Aorta (tissue), 5 donors: Measurements from ENCODE around the gene ARID1B. TPM values are rescaled to one million over a fixed set of nuclear protein-coding genes. Genes with fewer than 3 reads are reported as not detected.
"Not testable (repeated sequence)": the region's sequence is repeated elsewhere in the genome, so short reads cannot be mapped to it uniquely, and the experiment has no call there.

Experiments
- ATAC-seq: fragments of 200-7000 bp; cut with Tn5 transposase; one replicate; pipeline ENCODE4 v1.9.1; 2022; ENCODE audit warnings: moderate library complexity; ENCODE audit not compliant: low FRiP score
- DNase-seq, 2 donors: peaks; one replicate each; pipeline ENCODE4 v3.0.0-alpha.2; 2020
- H3K27ac ChIP-seq, 2 donors: one replicate each; pipeline ENCODE4 v1.5.1; 2013; ENCODE audit warnings: low read length in 2 of 2, mild to moderate bottlenecking in 2 of 2, moderate library complexity in 2 of 2, control low read depth in 1 of 2, inconsistent platforms in 1 of 2, low read depth in 1 of 2
- H3K27me3 ChIP-seq, 2 donors: one replicate each; pipeline ENCODE4 v1.6.1; 2013; ENCODE audit warnings: control low read depth in 1 of 2, low read length in 1 of 2, mild to moderate bottlenecking in 1 of 2, moderate library complexity in 1 of 2; ENCODE audit not compliant: insufficient read depth in 2 of 2, control insufficient read depth in 1 of 2
- H3K36me3 ChIP-seq, 2 donors: one replicate each; pipeline ENCODE4 v1.6.1; 2013; ENCODE audit warnings: control low read depth in 1 of 2, low read length in 1 of 2, mild to moderate bottlenecking in 1 of 2; ENCODE audit not compliant: insufficient read depth in 2 of 2, control insufficient read depth in 1 of 2
- H3K4me1 ChIP-seq, 2 donors: one replicate each; pipeline ENCODE4 v1.6.1; 2013; ENCODE audit warnings: low read length in 2 of 2, control low read depth in 1 of 2, mild to moderate bottlenecking in 1 of 2, moderate library complexity in 1 of 2; ENCODE audit not compliant: insufficient read depth in 2 of 2, control insufficient read depth in 1 of 2
- H3K4me3 ChIP-seq, 2 donors: one replicate each; pipeline ENCODE4 v1.5.1; 2013; ENCODE audit warnings: low read length in 2 of 2, control low read depth in 1 of 2, mild to moderate bottlenecking in 1 of 2
- H3K9me3 ChIP-seq: one replicate; pipeline ENCODE4 v1.6.1; 2013; ENCODE audit warnings: mild to moderate bottlenecking, low read length; ENCODE audit not compliant: control insufficient read depth
- WGBS, 2 donors: extraction: QIAGEN DNeasy Blood & Tissue Kit; methylation state at CpG; one replicate each; pipeline ENCODE4 v1.1.7; 2013; 5-methylcytosine and 5-hydroxymethylcytosine counted together
- intact Hi-C, 2 donors: fragments of 100-400 bp; cut with DNase I; formaldehyde crosslinking; loops; one replicate each; pipeline versions ENCODE4 v1.14.2 to v1.15.0; 2022
- polyA plus RNA-seq, 2 donors: library from polyadenylated mRNA; stranded (reverse); fragments of 200-250 nt; gene quantifications; one replicate each; pipeline ENCODE4 v1.2.3, GENCODE V29; 2013
- total RNA-seq, 2 donors: library from RNA; stranded (reverse); fragmentation: NEBNext Ultra II Directional; extraction: Animal tissue kit (Norgen Biotek cat#: 25700); gene quantifications; one replicate each; pipeline ENCODE4 v1.2.1, GENCODE V29; 2021
- donor health status: healthy with polysubstance abuse.
- donor health status: Bipolar disorder and iron deficiency.
- donor health status: DM: no; HTN: no; CAD: no.
- donor health status: DM: no; HTN: no; CAD: no.
- donor health status: DM: yes; HTN: yes; CAD: no.

ARID1B gene
- total and polyA plus RNA-seq, 4 donors, result 6.5 to 143 (median 54.5) TPM

DNA sequence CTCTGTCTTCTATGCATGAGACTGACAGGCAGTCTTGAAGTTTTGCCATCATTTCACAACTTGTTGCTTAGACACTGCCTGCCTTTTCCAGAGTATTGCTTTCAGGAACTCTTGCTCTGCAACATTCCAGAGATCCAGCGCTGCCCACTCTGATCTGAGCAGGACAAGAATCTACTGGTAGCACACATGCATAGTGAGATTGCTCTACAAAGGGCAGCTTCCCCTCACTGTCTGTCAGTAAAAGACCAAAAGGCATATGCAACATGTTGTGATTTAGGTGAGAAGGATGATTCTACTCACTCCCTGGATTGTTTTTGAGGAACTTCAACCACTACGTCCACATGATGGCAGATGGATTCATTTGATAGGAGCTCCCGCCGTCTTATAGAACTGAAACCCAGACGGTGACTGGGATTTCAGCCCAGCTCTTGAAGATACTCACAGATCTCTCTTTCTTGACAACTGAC is 259.1 kb downstream of the ARID1B start:
- 21 to 23% methylated on average over 5 of the region's 5 CpGs for WGBS, 2 donors
- no peak overlapping the region for H3K4me3 ChIP-seq
- DNase-seq, result peak in 1 of 2 donors; percentile 58
- H3K9me3 ChIP-seq, result no peaks in the 10 kb centered on the region
- intact Hi-C loops, result loop anchor here (5.0 to 10.0 kb wide), 4 partner anchors 109 to 239 kb away; no protein-coding TSS in a partner anchor
- H3K27me3 ChIP-seq, result no peaks in the 10 kb centered on the region
- ATAC-seq, result no peak
- H3K4me1 ChIP-seq, result peaks cover 0 to 8% of the 10 kb centered on the region in 2 donors
- H3K36me3 ChIP-seq, result no peaks in the 10 kb centered on the region
- peak overlapping the region in 1 of 2 donors; percentile 63 for H3K27ac ChIP-seq

DNA sequence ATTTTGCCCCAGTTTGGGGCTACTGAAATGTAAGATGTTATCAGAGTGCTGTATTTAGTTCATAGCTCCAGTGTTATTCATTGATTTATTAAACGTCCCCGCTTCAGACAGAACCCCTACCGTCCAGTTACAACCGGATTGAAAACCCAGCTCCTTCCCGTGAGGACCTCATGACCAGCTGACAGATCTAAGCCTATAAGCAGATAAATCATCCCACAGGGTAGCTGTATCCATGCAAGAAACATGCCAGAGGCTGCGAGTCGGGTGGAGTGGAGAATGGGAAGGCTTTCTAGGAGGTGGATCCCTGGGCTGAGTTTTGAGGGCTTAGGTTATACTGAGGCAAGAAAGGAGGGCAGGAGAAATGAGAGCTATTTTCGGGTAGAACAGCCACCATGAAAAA is 260.0 kb downstream of the ARID1B start:
- Histone ChIP-seq H3K27me3 (no peaks in the 10 kb centered on the region), H3K9me3 (no peaks in the 10 kb centered on the region), H3K4me3 (no peak overlapping the region), H3K4me1 (peaks cover 0 to 10% of the 10 kb centered on the region in 2 donors), H3K36me3 (no peaks in the 10 kb centered on the region), H3K27ac (no peak overlapping the region)
- intact Hi-C loops, result loop anchor here (5.0 to 10.0 kb wide), 4 partner anchors 108 to 238 kb away; no protein-coding TSS in a partner anchor
- peak; percentile 37 for ATAC-seq
- DNase-seq, result no peak
- WGBS, 2 donors, result 16 to 20% methylated on average over 8 of the region's 8 CpGs

DNA sequence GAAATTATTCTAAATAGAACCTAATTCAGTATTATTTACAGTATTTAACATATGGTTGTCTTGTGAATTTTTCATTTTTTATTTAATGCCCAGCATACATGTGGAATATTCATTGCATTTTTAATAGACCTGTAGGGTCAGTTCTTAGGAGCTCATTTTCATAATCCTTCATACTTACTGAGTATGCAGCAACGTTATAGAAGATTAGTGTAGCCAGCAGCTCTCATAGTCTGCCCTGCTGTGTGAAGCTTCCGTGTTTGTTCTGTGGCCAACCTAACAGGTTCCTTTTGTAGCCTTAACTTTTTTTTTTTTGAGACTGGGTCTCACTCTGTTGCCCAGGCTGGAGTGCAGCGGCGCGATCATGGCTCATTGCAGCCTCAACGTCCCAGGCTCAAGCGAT is 261.4 kb downstream of the ARID1B start:
- Histone ChIP-seq H3K4me1 (peaks cover 0 to 9% of the 10 kb centered on the region in 2 donors), H3K27ac (no peak overlapping the region), H3K27me3 (no peaks in the 10 kb centered on the region), H3K36me3 (no peaks in the 10 kb centered on the region), H3K4me3 (no peak overlapping the region), H3K9me3 (no peaks in the 10 kb centered on the region)
- intact Hi-C loops, result loop anchor here (5.0 to 10.0 kb wide), 4 partner anchors 106 to 236 kb away; no protein-coding TSS in a partner anchor
- 92 to 93% methylated on average over 7 of the region's 7 CpGs for WGBS, 2 donors
- DNase-seq (no peak), ATAC-seq (no peak)

DNA sequence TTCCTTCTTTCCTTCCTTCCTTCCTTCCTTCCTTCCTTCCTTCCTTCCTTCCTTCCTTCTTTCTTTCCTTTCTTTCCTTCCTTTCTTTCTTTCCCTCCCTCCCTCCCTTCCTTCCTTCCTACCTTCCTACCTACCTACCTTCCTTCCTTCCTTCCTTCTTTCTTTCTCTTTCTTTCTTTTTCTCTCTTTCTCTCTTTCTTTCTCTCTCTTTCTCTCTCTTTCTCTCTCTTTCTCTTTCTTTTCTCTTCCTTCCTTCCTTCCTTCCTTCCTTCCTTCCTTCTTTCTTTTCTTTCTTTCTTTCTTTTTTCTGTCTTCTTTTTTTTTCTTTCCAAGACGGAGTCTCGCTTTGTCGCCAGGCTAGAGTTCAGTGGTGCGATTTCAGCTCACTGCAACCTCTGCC is 262.5 kb downstream of the ARID1B start:
- not testable (repeated sequence) for ATAC-seq, H3K36me3 ChIP-seq, H3K27me3 ChIP-seq, DNase-seq, H3K9me3 ChIP-seq, H3K27ac ChIP-seq, H3K4me1 ChIP-seq, H3K4me3 ChIP-seq
- 99% methylated on average over 4 of the region's 4 CpGs for WGBS, 2 donors
- intact Hi-C loops, result loop anchor here (5.0 to 10.0 kb wide), 4 partner anchors 105 to 235 kb away; no protein-coding TSS in a partner anchor

DNA sequence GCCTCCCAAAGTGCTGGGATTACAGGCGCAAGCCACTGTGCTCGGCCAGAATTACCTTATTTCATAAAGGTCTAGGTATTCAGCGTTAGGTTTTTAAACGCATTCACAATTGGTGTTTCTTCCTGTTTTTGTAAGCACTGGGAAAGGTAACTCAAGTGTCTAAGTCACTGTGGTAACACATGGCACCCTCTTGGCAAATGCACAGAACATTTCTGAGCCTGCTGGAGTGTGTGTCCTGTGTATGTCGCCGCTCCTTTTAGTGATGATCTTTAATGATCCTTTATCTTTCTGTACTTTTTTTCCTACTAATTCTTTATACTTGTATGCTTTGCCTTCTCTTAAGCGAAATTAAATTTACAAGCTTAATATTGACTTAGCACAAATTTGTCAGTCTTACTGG is 263.0 kb downstream of the ARID1B start:
- peaks cover 0 to 8% of the 10 kb centered on the region in 2 donors for H3K4me1 ChIP-seq
- no peaks in the 10 kb centered on the region for H3K36me3 ChIP-seq
- no peak overlapping the region for H3K4me3 ChIP-seq
- no peaks in the 10 kb centered on the region for H3K9me3 ChIP-seq
- intact Hi-C loops, result no loop called here
- WGBS, 2 donors, result 97 to 98% methylated on average over 7 of the region's 7 CpGs
- DNase-seq (no peak), ATAC-seq (no peak)
- H3K27ac ChIP-seq, result no peak overlapping the region
- H3K27me3 ChIP-seq, result no peaks in the 10 kb centered on the region

DNA sequence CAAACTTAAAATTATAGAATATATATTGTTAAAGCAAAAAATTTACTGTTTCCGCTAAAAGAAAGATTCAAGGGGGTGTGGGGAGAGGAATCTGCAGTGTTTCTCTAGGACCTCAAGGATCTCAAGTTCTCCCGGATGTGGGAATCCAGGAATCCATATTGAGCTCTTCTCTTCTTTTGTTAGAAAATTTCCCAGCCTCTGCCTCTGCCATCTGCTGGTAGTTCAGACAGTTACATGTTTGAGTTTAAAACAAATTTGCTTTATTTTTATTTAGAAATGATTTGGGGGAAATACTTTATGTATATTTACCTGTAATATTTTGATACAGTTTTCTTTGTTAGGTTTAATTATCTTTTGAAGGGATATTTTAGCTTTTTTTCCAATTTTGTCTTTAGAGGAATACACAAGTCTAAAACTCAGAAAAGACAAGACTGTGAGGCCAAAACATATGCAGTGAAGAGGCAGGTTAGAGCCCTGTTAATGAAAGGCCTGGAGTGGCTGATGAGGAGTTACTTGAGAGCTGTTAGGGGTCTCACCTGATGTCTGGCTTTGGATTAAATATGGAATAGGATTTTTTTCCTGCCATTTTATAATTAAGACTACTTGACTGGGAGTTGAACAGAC is 268.8 kb downstream of the ARID1B start:
- no peaks in the 10 kb centered on the region for H3K36me3 ChIP-seq
- no peaks in the 10 kb centered on the region for H3K9me3 ChIP-seq
- no peak overlapping the region for H3K4me3 ChIP-seq
- no peak overlapping the region for H3K27ac ChIP-seq
- ATAC-seq (no peak), DNase-seq (no peak)
- intact Hi-C loops, result loop anchor here in 1 of 2 donors (5.0 kb wide), 1 partner anchor 36 kb away; no protein-coding TSS in a partner anchor
- no peaks in the 10 kb centered on the region for H3K27me3 ChIP-seq
- peaks cover 2 to 13% of the 10 kb centered on the region in 2 donors for H3K4me1 ChIP-seq
- WGBS, 2 donors, result 38 to 39% methylated on average over 2 of the region's 2 CpGs

DNA sequence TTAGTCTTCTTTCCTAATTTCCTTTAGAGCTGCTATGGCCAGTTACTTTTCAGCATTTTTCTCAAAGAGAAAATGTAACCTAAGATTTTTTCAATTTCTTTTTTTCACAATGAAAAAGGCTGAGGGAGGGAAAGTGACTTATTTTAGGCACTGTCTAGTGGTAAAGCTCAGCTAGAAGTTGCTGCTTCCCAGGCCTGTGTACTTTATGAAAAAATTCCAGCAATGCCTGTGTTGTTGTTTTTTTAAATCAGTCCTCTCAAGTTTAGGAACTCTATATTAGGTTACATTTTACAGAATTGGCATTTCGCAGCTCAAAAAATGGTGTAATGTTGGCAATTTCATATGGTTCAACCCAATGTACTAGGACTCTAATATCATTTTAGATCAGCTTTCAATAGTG is 269.6 kb downstream of the ARID1B start:
- H3K4me3 ChIP-seq, result no peak overlapping the region
- intact Hi-C loops, result loop anchor here in 1 of 2 donors (5.0 kb wide), 1 partner anchor 36 kb away; no protein-coding TSS in a partner anchor
- H3K27me3 ChIP-seq, result no peaks in the 10 kb centered on the region
- peaks cover 0 to 13% of the 10 kb centered on the region in 2 donors for H3K4me1 ChIP-seq
- H3K27ac ChIP-seq, result no peak overlapping the region
- no peaks in the 10 kb centered on the region for H3K9me3 ChIP-seq
- WGBS, 2 donors, result 53 to 67% methylated on average over 1 of the region's 1 CpG
- ATAC-seq (no peak), DNase-seq (no peak)
- no peaks in the 10 kb centered on the region for H3K36me3 ChIP-seq

DNA sequence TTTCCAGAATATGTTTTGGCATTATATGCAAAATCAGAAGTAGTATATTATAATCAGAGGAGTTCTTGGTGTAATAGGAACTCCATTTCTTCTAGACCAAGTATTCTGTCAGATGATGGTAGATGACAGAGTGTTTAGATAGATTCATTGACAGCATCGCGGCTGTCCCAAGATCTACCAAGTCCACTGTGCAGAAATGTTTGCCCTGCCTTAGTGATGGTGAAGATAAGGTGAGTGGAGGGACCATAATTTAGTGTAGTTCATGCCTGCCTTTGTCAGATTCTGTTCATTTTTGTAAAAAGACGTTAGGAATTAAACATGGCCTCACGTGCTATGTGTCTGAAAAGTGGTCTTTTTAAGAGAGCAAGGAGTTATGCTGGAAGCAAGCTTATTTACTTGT is 270.1 kb downstream of the ARID1B start:
- Histone ChIP-seq H3K4me1 (peaks cover 0 to 13% of the 10 kb centered on the region in 2 donors), H3K9me3 (no peaks in the 10 kb centered on the region), H3K27me3 (no peaks in the 10 kb centered on the region), H3K27ac (no peak overlapping the region), H3K4me3 (no peak overlapping the region), H3K36me3 (no peaks in the 10 kb centered on the region)
- 64 to 67% methylated on average over 4 of the region's 4 CpGs for WGBS, 2 donors
- DNase-seq, result no peak
- ATAC-seq, result no peak
- intact Hi-C loops, result loop anchor here in 1 of 2 donors (5.0 kb wide), 1 partner anchor 35 kb away; no protein-coding TSS in a partner anchor

DNA sequence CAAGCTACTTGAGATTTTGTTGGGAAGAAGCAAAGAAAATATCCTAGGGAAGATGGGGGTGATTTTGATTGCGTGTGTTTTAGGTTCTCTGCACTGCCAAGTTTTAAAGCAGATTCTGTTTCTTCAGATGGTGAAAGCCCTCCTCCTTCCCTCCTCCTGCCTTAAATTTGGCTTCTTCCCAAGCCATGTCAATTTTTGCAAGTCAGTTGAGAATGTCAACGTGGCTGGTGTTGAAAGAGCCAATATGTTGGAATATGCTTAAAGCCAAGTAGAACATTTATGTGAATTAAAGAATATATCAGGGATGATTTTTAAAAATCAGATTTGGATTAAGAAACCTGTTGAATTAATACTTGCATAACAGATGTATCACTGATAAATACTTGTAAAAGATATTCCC is 270.8 kb downstream of the ARID1B start:
- DNase-seq, result no peak
- H3K27ac ChIP-seq, result no peak overlapping the region
- no peaks in the 10 kb centered on the region for H3K27me3 ChIP-seq
- H3K4me1 ChIP-seq, result peaks cover 0 to 13% of the 10 kb centered on the region in 2 donors
- intact Hi-C loops, result loop anchor here in 1 of 2 donors (5.0 kb wide), 1 partner anchor 34 kb away; no protein-coding TSS in a partner anchor
- no peak overlapping the region for H3K4me3 ChIP-seq
- no peak for ATAC-seq
- no peaks in the 10 kb centered on the region for H3K9me3 ChIP-seq
- 2 to 9% methylated on average over 2 of the region's 2 CpGs for WGBS, 2 donors
- H3K36me3 ChIP-seq, result no peaks in the 10 kb centered on the region
